ENCODE measurements around the gene MSRB1.
"Not testable (repeated sequence)": the region's sequence is repeated elsewhere in the genome, so short reads cannot be mapped to it uniquely, and the experiment has no call there.

The MSRB1 gene

GRCh38 chr16:1902547-1903219 lies 40.3 kb downstream of the MSRB1 start:
- Histone ChIP-seq H3K4me1 (ENCODE audit: control insufficient read depth, insufficient read depth, low read length) (no peaks in the 10 kb centered on the region), H3K27ac (ENCODE audit: low read depth, low read length) (no peak overlapping the region), H3K36me3 (ENCODE audit: control insufficient read depth, insufficient read depth, low read length) (no peaks in the 10 kb centered on the region), H3K9ac (ENCODE audit: low read depth, low read length) (no peak overlapping the region), H3K4me3 (ENCODE audit: low read depth, low read length) (no peak overlapping the region), H3K9me3 (ENCODE audit: control insufficient read depth, insufficient read depth, low read length) (no peaks in the 10 kb centered on the region), H3K27me3 (ENCODE audit: control insufficient read depth, insufficient read depth, low read length) (no peaks in the 10 kb centered on the region)

GRCh38 chr16:1900452-1900774 lies 42.6 kb downstream of the MSRB1 start:
- H3K4me3 ChIP-seq (ENCODE audit: low read depth, low read length): no peak overlapping the region
- no peak overlapping the region for H3K27ac ChIP-seq (ENCODE audit: low read depth, low read length)
- H3K27me3 ChIP-seq (ENCODE audit: control insufficient read depth, insufficient read depth, low read length): no peaks in the 10 kb centered on the region
- no peak overlapping the region for H3K9ac ChIP-seq (ENCODE audit: low read depth, low read length)
- no peaks in the 10 kb centered on the region for H3K9me3 ChIP-seq (ENCODE audit: control insufficient read depth, insufficient read depth, low read length)
- no peaks in the 10 kb centered on the region for H3K36me3 ChIP-seq (ENCODE audit: control insufficient read depth, insufficient read depth, low read length)
- no peaks in the 10 kb centered on the region for H3K4me1 ChIP-seq (ENCODE audit: control insufficient read depth, insufficient read depth, low read length)

GRCh38 chr16:1899641-1900451 lies 43.2 kb downstream of the MSRB1 start:
- Histone ChIP-seq H3K27me3 (ENCODE audit: control insufficient read depth, insufficient read depth, low read length) (no peaks in the 10 kb centered on the region), H3K4me1 (ENCODE audit: control insufficient read depth, insufficient read depth, low read length) (no peaks in the 10 kb centered on the region), H3K4me3 (ENCODE audit: low read depth, low read length) (no peak overlapping the region), H3K27ac (ENCODE audit: low read depth, low read length) (no peak overlapping the region), H3K36me3 (ENCODE audit: control insufficient read depth, insufficient read depth, low read length) (no peaks in the 10 kb centered on the region), H3K9me3 (ENCODE audit: control insufficient read depth, insufficient read depth, low read length) (no peaks in the 10 kb centered on the region), H3K9ac (ENCODE audit: low read depth, low read length) (no peak overlapping the region)

- not testable (repeated sequence) for H3K9ac ChIP-seq (ENCODE audit: low read depth, low read length); H3K36me3 ChIP-seq (ENCODE audit: control insufficient read depth, insufficient read depth, low read length); H3K27ac ChIP-seq (ENCODE audit: low read depth, low read length); H3K4me1 ChIP-seq (ENCODE audit: control insufficient read depth, insufficient read depth, low read length); H3K27me3 ChIP-seq (ENCODE audit: control insufficient read depth, insufficient read depth, low read length); H3K4me3 ChIP-seq (ENCODE audit: low read depth, low read length); H3K9me3 ChIP-seq (ENCODE audit: control insufficient read depth, insufficient read depth, low read length)
Observed at GRCh38 chr16:1897692-1898091, 45.3 kb downstream of the MSRB1 start.

- Histone ChIP-seq H3K4me3 (ENCODE audit: low read depth, low read length) (no peak overlapping the region), H3K9ac (ENCODE audit: low read depth, low read length) (no peak overlapping the region), H3K9me3 (ENCODE audit: control insufficient read depth, insufficient read depth, low read length) (no peaks in the 10 kb centered on the region), H3K27me3 (ENCODE audit: control insufficient read depth, insufficient read depth, low read length) (no peaks in the 10 kb centered on the region), H3K4me1 (ENCODE audit: control insufficient read depth, insufficient read depth, low read length) (0 out of 2 replicates have a peak, but pooled peaks cover 4% of the 10 kb centered on the region), H3K27ac (ENCODE audit: low read depth, low read length) (no peak overlapping the region), H3K36me3 (ENCODE audit: control insufficient read depth, insufficient read depth, low read length) (no peaks in the 10 kb centered on the region)
Observed at GRCh38 chr16:1895949-1896675, 46.9 kb downstream of the MSRB1 start.

GRCh38 chr16:1895068-1895467 lies 47.9 kb downstream of the MSRB1 start:
- H3K4me1 ChIP-seq (ENCODE audit: control insufficient read depth, insufficient read depth, low read length): 0 out of 2 replicates have a peak, but pooled peaks cover 4% of the 10 kb centered on the region
- no peak overlapping the region for H3K27ac ChIP-seq (ENCODE audit: low read depth, low read length)
- H3K27me3 ChIP-seq (ENCODE audit: control insufficient read depth, insufficient read depth, low read length): no peaks in the 10 kb centered on the region; the same call in 1 of the 2 replicates
- no peaks in the 10 kb centered on the region for H3K36me3 ChIP-seq (ENCODE audit: control insufficient read depth, insufficient read depth, low read length)
- H3K4me3 ChIP-seq (ENCODE audit: low read depth, low read length): no peak overlapping the region
- H3K9me3 ChIP-seq (ENCODE audit: control insufficient read depth, insufficient read depth, low read length): no peaks in the 10 kb centered on the region
- no peak overlapping the region for H3K9ac ChIP-seq (ENCODE audit: low read depth, low read length)

- Histone ChIP-seq H3K27me3 (ENCODE audit: control insufficient read depth, insufficient read depth, low read length) (no peaks in the 10 kb centered on the region; the same call in 1 of the 2 replicates), H3K4me3 (ENCODE audit: low read depth, low read length) (no peak overlapping the region), H3K4me1 (ENCODE audit: control insufficient read depth, insufficient read depth, low read length) (0 out of 2 replicates have a peak, but pooled peaks cover 4% of the 10 kb centered on the region), H3K36me3 (ENCODE audit: control insufficient read depth, insufficient read depth, low read length) (no peaks in the 10 kb centered on the region), H3K9ac (ENCODE audit: low read depth, low read length) (no peak overlapping the region), H3K27ac (ENCODE audit: low read depth, low read length) (no peak overlapping the region), H3K9me3 (ENCODE audit: control insufficient read depth, insufficient read depth, low read length) (no peaks in the 10 kb centered on the region)
Observed at GRCh38 chr16:1890708-1891050, 52.3 kb downstream of the MSRB1 start.

- H3K27ac ChIP-seq (ENCODE audit: low read depth, low read length): no peak overlapping the region
- no peak overlapping the region for H3K4me3 ChIP-seq (ENCODE audit: low read depth, low read length)
Observed at GRCh38 chr16:1890024-1890707, 52.8 kb downstream of the MSRB1 start.

More at GRCh38 chr16:1890024-1890707, 52.8 kb downstream of the MSRB1 start:
- H3K27me3 ChIP-seq (ENCODE audit: control insufficient read depth, insufficient read depth, low read length): no peaks in the 10 kb centered on the region; the same call in 1 of the 2 replicates
- H3K9me3 ChIP-seq (ENCODE audit: control insufficient read depth, insufficient read depth, low read length): no peaks in the 10 kb centered on the region
- no peaks in the 10 kb centered on the region for H3K36me3 ChIP-seq (ENCODE audit: control insufficient read depth, insufficient read depth, low read length)
- H3K9ac ChIP-seq (ENCODE audit: low read depth, low read length): no peak overlapping the region
- H3K4me1 ChIP-seq (ENCODE audit: control insufficient read depth, insufficient read depth, low read length): 0 out of 2 replicates have a peak, but pooled peaks cover 4% of the 10 kb centered on the region

All from HUES48 (cell line).